Nucleus accumbens (tissue), 56 donors: ENCODE data around the gene SLC37A1.

Source experiments
- DNase-seq, 56 donors: peaks; one replicate each; lab custom pipeline; 2025; lab: John Stamatoyannopoulos, UW

SLC37A1 gene

GRCh38 chr21:42476388-42477331, 37.0 kb upstream of the SLC37A1 start:
- DNase-seq: no peak

GRCh38 chr21:42478504-42478903, 35.1 kb upstream of the SLC37A1 start:
- DNase-seq: no peak

GRCh38 chr21:42479582-42479981, 34.1 kb upstream of the SLC37A1 start:
- peak in 12 of 56 donors; percentile 8 to 62 (median 34) for DNase-seq

- DNase-seq: no peak
These were observed 32.9 kb upstream of the SLC37A1 start for GRCh38 chr21:42480736-42481135.

- no peak for DNase-seq
These were observed 32.5 kb upstream of the SLC37A1 start for GRCh38 chr21:42481169-42481568.

GRCh38 chr21:42484966-42485365, 28.7 kb upstream of the SLC37A1 start:
- no peak for DNase-seq

- no peak for DNase-seq
These were observed 27.6 kb upstream of the SLC37A1 start for GRCh38 chr21:42486072-42486471.

- DNase-seq: no peak
These were observed 27.1 kb upstream of the SLC37A1 start for GRCh38 chr21:42486531-42486930.

- no peak for DNase-seq
These were observed 24.6 kb upstream of the SLC37A1 start for GRCh38 chr21:42489006-42489563.

GRCh38 chr21:42489991-42490390, 23.7 kb upstream of the SLC37A1 start:
- no peak for DNase-seq

GRCh38 chr21:42490720-42491119, 22.9 kb upstream of the SLC37A1 start:
- no peak for DNase-seq

GRCh38 chr21:42491328-42491727, 22.3 kb upstream of the SLC37A1 start:
- no peak for DNase-seq

- DNase-seq: no peak
These were observed 21.5 kb upstream of the SLC37A1 start for GRCh38 chr21:42492201-42492600.

- no peak for DNase-seq
These were observed 20.3 kb upstream of the SLC37A1 start for GRCh38 chr21:42493109-42494060.

GRCh38 chr21:42495027-42495426, 18.6 kb upstream of the SLC37A1 start:
- no peak for DNase-seq

GRCh38 chr21:42495765-42496119, 17.9 kb upstream of the SLC37A1 start:
- peak in 14 of 56 donors; percentile 66 to 87 (median 78) for DNase-seq

GRCh38 chr21:42496120-42496838, 17.4 kb upstream of the SLC37A1 start, which contains the start of gene RSPH1:
TSS of gene RSPH1 (minus strand) at chr21:42496224. CDS start at chr21:42496186, 38 bp downstream.
- peak; percentile 89 to 100 (median 99) for DNase-seq

- DNase-seq: peak in 27 of 56 donors; percentile 29 to 73 (median 61)
These were observed 16.8 kb upstream of the SLC37A1 start for GRCh38 chr21:42496839-42497202.

- DNase-seq: no peak
These were observed 15.6 kb upstream of the SLC37A1 start for GRCh38 chr21:42498012-42498411.
